Testis (tissue), 3 donors: Measurements from ENCODE around the gene HOXA1. TPM values are rescaled to one million over a fixed set of nuclear protein-coding genes. Genes with fewer than 3 reads are reported as not detected.

Experiments
- DNase-seq: peaks from one replicate; pipeline ENCODE4 v3.0.0-alpha.2; 2019
- H3K27ac ChIP-seq, 2 donors: fragments of 200-600 bp; sonication (generic); one replicate each; pipeline ENCODE4 v1.5.1; 2019
- H3K27me3 ChIP-seq: fragments of 200-600 bp; sonication (generic); one replicate; pipeline ENCODE4 v1.5.1; 2019
- H3K36me3 ChIP-seq: fragments of 200-600 bp; sonication (generic); one replicate; pipeline ENCODE4 v1.5.1; 2017; ENCODE audit warnings: low read depth; ENCODE audit errors: missing control alignments
- H3K4me1 ChIP-seq: fragments of 200-600 bp; sonication (generic); one replicate; pipeline ENCODE4 v1.5.1; 2019
- H3K4me3 ChIP-seq, 2 donors: fragments of 200-600 bp; sonication (generic); one replicate each; pipeline ENCODE4 v1.5.1; 2017 to 2019
- H3K9me3 ChIP-seq: fragments of 200-600 bp; sonication (generic); one replicate; pipeline ENCODE4 v1.5.1; 2017
- CTCF ChIP-seq, 3 experiments: fragments of 450-650 bp in 2 of 3; fragments of 200-600 bp in 1 of 3; sonication (generic) in 1 of 3; IDR thresholded peaks; one replicate each; pipeline ENCODE4 v1.5.1; 2016 to 2019; ENCODE audit warnings: antibody characterized with exemption in 3 of 3, mild to moderate bottlenecking in 2 of 3, moderate library complexity in 1 of 3
- POLR2A ChIP-seq: fragments of 450-650 bp; IDR thresholded peaks from one replicate; pipeline ENCODE4 v1.6.1; 2017; ENCODE audit warnings: antibody characterized with exemption, mild to moderate bottlenecking, moderate library complexity
- WGBS, 2 donors: methylation state at CpG; one replicate each; pipeline ENCODE4 v1.1.5; 2018; 5-methylcytosine and 5-hydroxymethylcytosine counted together
- intact Hi-C: fragments of 100-400 bp; cut with DNase I; formaldehyde crosslinking; loops from one replicate; pipeline ENCODE4 v1.15.1; 2023; ENCODE audit warnings: low total_unique reads
- polyA plus RNA-seq: library from polyadenylated mRNA; stranded (reverse); fragments of 350-450 nt; fragmentation: Illumina TruSeq; extraction: RNeasy Lipid Tissue Mini Kit (QIAGEN cat#74804); gene quantifications from one replicate; pipeline ENCODE4 v1.2.3, GENCODE V29; 2014; ENCODE audit warnings: low read depth, low replicate concordance; ENCODE audit not compliant: insufficient read depth
- total RNA-seq, 2 donors: library from RNA; depleted of rRNA; stranded (reverse); fragments of >200 nt; gene quantifications; one replicate each; pipeline ENCODE4 v1.2.3, GENCODE V29; 2016

The HOXA1 gene
- total and polyA plus RNA-seq, 3 donors from 2014 or later, result 0.16 to 0.79 (median 0.37) TPM

GRCh38 chr7:27094304-27095049 lies 1.3 kb downstream of the HOXA1 start:
- Histone ChIP-seq H3K27me3 (no peaks in the 10 kb centered on the region), H3K9me3 (no peaks in the 10 kb centered on the region), H3K36me3 (no peaks in the 10 kb centered on the region), H3K4me1 (no peaks in the 10 kb centered on the region), H3K4me3 (no peak overlapping the region), H3K27ac (no peak overlapping the region)
- TF ChIP-seq CTCF (IDR thresholded peaks at IDR 0.05), result no peak
- no peak for TF ChIP-seq POLR2A
- DNase-seq, result no peak
- 21 to 23% methylated on average over 29 of the region's 29 CpGs for WGBS, 2 donors
- intact Hi-C loops, result no loop called here

- H3K27ac ChIP-seq, result no peak overlapping the region
- TF ChIP-seq CTCF (IDR thresholded peaks at IDR 0.05) (no peak), POLR2A (no peak)
- H3K36me3 ChIP-seq, result no peaks in the 10 kb centered on the region
- H3K9me3 ChIP-seq, result no peaks in the 10 kb centered on the region
- WGBS, 2 donors, result 74 to 81% methylated on average over 6 of the region's 6 CpGs
- no peak for DNase-seq
- no peaks in the 10 kb centered on the region for H3K27me3 ChIP-seq
- intact Hi-C loops, result no loop called here
- no peak overlapping the region for H3K4me3 ChIP-seq
- no peaks in the 10 kb centered on the region for H3K4me1 ChIP-seq
Measured at GRCh38 chr7:27093184-27093895, 2.5 kb downstream of the HOXA1 start.

DNA sequence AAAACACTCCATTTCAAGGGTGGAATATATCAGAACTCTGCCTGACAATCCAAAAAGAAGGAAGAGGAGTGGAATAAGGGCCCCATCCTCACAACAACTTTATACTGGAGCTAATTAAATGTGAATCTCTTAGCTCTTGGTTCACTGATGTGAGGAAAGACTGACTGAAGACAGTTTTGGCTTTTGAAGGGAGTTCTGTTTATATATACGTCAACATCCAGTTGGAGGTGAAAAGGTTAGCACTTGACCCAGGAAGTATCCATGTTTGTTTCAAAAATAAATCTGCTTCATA lies 3.0 kb downstream of the HOXA1 start:
- H3K36me3 ChIP-seq, result no peaks in the 10 kb centered on the region
- no peaks in the 10 kb centered on the region for H3K4me1 ChIP-seq
- H3K27ac ChIP-seq, result no peak overlapping the region
- intact Hi-C loops, result no loop called here
- H3K4me3 ChIP-seq, result no peak overlapping the region
- WGBS, 2 donors, result 57 to 70% methylated on average over 1 of the region's 1 CpG
- DNase-seq, result no peak
- H3K27me3 ChIP-seq, result no peaks in the 10 kb centered on the region
- no peaks in the 10 kb centered on the region for H3K9me3 ChIP-seq
- no peak for TF ChIP-seq POLR2A

- no peak for TF ChIP-seq POLR2A
- TF ChIP-seq CTCF (IDR thresholded peaks at IDR 0.05), result no peak
- DNase-seq, result no peak
- Histone ChIP-seq H3K4me3 (no peak overlapping the region), H3K27me3 (no peaks in the 10 kb centered on the region), H3K27ac (no peak overlapping the region), H3K36me3 (no peaks in the 10 kb centered on the region), H3K4me1 (no peaks in the 10 kb centered on the region), H3K9me3 (no peaks in the 10 kb centered on the region)
- WGBS, 2 donors, result 47 to 49% methylated on average over 9 of the region's 9 CpGs
- intact Hi-C loops, result no loop called here
Measured at GRCh38 chr7:27091941-27092818, 3.6 kb downstream of the HOXA1 start.

DNA sequence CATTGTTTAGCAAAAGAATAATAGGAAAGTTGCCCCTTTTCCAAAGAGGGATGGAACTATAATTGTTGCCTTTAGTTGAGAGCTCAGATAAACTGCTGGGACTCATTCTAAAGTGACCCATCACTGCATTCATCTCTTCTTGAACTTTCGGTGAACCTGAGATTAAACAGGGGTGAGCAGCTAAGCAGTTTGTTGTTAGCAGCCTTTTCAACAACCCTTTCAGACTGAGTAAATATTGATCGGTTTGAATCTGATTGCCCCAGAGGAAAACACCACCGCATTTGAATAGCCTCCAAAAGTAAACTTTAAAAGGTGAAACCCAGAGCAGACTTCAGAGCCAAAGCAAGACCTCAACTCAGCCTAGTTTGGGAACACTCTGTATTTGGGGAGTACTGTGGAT lies 4.7 kb downstream of the HOXA1 start:
- no peaks in the 10 kb centered on the region for H3K27me3 ChIP-seq
- H3K4me3 ChIP-seq, result no peak overlapping the region
- H3K9me3 ChIP-seq, result no peaks in the 10 kb centered on the region
- no peak for DNase-seq
- no peak for TF ChIP-seq CTCF (IDR thresholded peaks at IDR 0.05)
- TF ChIP-seq POLR2A, result no peak
- 22 to 44% methylated on average over 3 of the region's 3 CpGs for WGBS, 2 donors
- no peaks in the 10 kb centered on the region for H3K4me1 ChIP-seq
- no peak overlapping the region for H3K27ac ChIP-seq
- H3K36me3 ChIP-seq, result no peaks in the 10 kb centered on the region
- intact Hi-C loops, result no loop called here
